Measurements from ENCODE around the gene PTPRN2. TPM values are rescaled to one million over a fixed set of nuclear protein-coding genes. Genes with fewer than 3 reads are reported as not detected.
"Not testable (repeated sequence)": the region's sequence is repeated elsewhere in the genome, so short reads cannot be mapped to it uniquely, and the experiment has no call there.

The PTPRN2 gene
- total RNA-seq, 1 experiment from 2014 or later = 2.1 TPM

DNA sequence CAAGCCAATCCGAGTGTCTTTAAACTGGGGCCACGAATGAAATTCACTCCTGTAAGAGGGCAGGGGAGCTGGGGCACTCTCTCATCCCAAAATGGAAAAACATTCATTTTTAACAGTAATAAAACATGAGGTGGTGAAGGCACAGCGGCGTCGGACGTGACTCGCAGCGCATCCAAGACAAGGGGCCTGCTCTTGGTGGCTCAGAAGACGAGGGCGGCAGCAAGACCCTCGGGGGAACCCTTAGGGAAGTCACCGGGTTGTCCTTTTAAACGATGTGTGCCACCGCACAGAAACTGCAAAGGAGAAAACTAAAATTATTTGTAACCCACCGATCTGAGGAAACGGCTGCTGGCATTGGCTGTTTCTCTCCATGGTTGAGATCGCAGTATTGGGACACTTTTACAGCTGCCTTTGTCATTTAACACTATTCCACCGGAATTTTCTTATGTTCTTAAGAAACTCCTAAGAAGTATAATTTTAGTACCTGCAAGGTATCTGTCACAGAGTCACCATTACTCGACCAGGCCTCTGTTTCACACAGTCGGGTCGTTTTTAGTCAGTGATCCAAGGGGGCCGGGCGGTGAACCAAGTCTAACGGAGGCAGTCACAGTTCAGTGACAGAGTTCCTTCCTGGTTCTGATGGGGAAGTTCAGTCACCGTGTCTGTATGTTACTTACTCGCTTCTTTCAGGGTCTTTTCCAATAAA lies 159.3 kb downstream of the PTPRN2 start:
- Histone ChIP-seq H3K27ac (ENCODE audit: low read depth, low read length) (no peak overlapping the region), H3K79me2 (ENCODE audit: insufficient read depth, low read length) (no peaks in the 10 kb centered on the region), H3K9me3 (ENCODE audit: control insufficient read depth in 1 of 2, insufficient read depth in 1 of 2, low read depth in 1 of 2, low read length in 2 of 2) (no peaks in the 10 kb centered on the region), H2AFZ (ENCODE audit: low read depth, low read length, poor library complexity, severe bottlenecking) (no peak overlapping the region), H3K9ac (ENCODE audit: low read length) (no peak overlapping the region), H3K4me1 (ENCODE audit: control insufficient read depth in 1 of 2, insufficient read depth in 2 of 2, low read length in 2 of 2) (peaks cover 0 to 15% of the 10 kb centered on the region in 2 experiments; a peak in 2 of 4 replicates), H3K27me3 (ENCODE audit: insufficient read depth, low read length) (no peaks in the 10 kb centered on the region), H3K4me2 (ENCODE audit: low read length) (no peak overlapping the region), H3K9me2 (ENCODE audit: insufficient read depth) (no peaks in the 10 kb centered on the region), H4K20me1 (ENCODE audit: insufficient read depth) (no peaks in the 10 kb centered on the region), H3K4me3 (replicated peaks in 1 of 2; ENCODE audit: low read depth in 1 of 2, low read length in 2 of 2) (no peak overlapping the region), H3K36me3 (ENCODE audit: control insufficient read depth in 1 of 2, insufficient read depth in 2 of 2, low read length in 2 of 2) (no peaks in the 10 kb centered on the region)
- BruUV-seq (replicated peaks) = no TSS peak
- ChIA-PET POLR2A (no interaction called here), CTCF (no interaction called here), RAD21 (ENCODE audit: low non-redundant PET in 1 of 2, low total read pairs in 2 of 2, uncharacterized antibody in 2 of 2, unreplicated experiment in 2 of 2) (no interaction called here)
- ATAC-seq (no peak), DNase-seq (ENCODE audit: low read depth, low spot score) (no peak)
- TF ChIP-seq EZH2phosphoT487 (IDR thresholded peaks at IDR 0.05; ENCODE audit: borderline replicate concordance) (no peak), EGR1 (IDR thresholded peaks at IDR 0.05; ENCODE audit: low read depth) (no peak), CBX3 (IDR thresholded peaks at IDR 0.05; ENCODE audit: low read depth) (no peak), TCF7L2 (IDR thresholded peaks at IDR 0.05; ENCODE audit: borderline replicate concordance, extremely low read depth, insufficient read depth, insufficient read length) (no peak), ELF1 (IDR thresholded peaks at IDR 0.05; ENCODE audit: borderline replicate concordance, low read depth) (no peak), POLR2AphosphoS5 (IDR thresholded peaks at IDR 0.05; ENCODE audit: low read depth, low read length) (no peak), RAD21 (IDR thresholded peaks at IDR 0.05; ENCODE audit: low read depth) (no peak), CEBPB (IDR thresholded peaks at IDR 0.05; ENCODE audit: low read depth) (no peak), SIN3A (IDR thresholded peaks at IDR 0.05; ENCODE audit: low read depth) (no peak), REST (IDR thresholded peaks at IDR 0.05; ENCODE audit: low read depth) (no peak), EZH2 (IDR thresholded peaks at IDR 0.05) (no peak)
- TF ChIP-seq, protein P1, sequence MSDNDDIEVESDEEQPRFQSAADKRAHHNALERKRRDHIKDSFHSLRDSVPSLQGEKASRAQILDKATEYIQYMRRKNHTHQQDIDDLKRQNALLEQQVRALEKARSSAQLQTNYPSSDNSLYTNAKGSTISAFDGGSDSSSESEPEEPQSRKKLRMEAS (IDR thresholded peaks at IDR 0.05) = no peak
- TF ChIP-seq, protein P2, sequence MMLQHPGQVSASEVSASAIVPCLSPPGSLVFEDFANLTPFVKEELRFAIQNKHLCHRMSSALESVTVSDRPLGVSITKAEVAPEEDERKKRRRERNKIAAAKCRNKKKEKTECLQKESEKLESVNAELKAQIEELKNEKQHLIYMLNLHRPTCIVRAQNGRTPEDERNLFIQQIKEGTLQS (IDR thresholded peaks at IDR 0.05) = no peak
- intact Hi-C loops (cut with micrococcal nuclease) = no loop called here

DNA sequence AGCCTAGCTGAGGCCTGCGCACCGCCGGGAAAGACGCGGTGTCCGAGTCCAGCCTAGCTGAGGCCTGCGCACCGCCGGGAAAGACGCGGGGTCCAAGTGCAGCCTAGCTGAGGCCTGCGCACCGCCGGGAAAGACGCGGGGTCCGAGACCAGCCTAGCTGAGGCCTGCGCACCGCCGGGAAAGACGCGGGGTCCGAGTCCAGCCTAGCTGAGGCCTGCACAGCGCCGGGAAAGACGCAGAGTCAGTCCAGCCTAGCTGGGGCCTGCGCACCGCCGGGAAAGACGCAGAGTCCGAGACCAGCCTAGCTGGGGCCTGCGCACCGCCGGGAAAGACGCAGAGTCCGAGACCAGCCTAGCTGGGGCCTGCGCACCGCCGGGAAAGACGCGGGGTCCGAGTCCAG lies 161.9 kb downstream of the PTPRN2 start:
- H3K4me1 ChIP-seq (ENCODE audit: control insufficient read depth in 1 of 2, insufficient read depth in 2 of 2, low read length in 2 of 2); H2AFZ ChIP-seq (ENCODE audit: low read depth, low read length, poor library complexity, severe bottlenecking); H3K36me3 ChIP-seq (ENCODE audit: control insufficient read depth in 1 of 2, insufficient read depth in 2 of 2, low read length in 2 of 2); H3K4me3 ChIP-seq (replicated peaks in 1 of 2; ENCODE audit: low read depth in 1 of 2, low read length in 2 of 2); CTCF ChIA-PET; BruUV-seq (replicated peaks); H3K4me2 ChIP-seq (ENCODE audit: low read length); H3K79me2 ChIP-seq (ENCODE audit: insufficient read depth, low read length); ATAC-seq; POLR2A ChIA-PET; H3K9me2 ChIP-seq (ENCODE audit: insufficient read depth); H3K9me3 ChIP-seq (ENCODE audit: control insufficient read depth in 1 of 2, insufficient read depth in 1 of 2, low read depth in 1 of 2, low read length in 2 of 2); RAD21 ChIA-PET (ENCODE audit: low non-redundant PET in 1 of 2, low total read pairs in 2 of 2, uncharacterized antibody in 2 of 2, unreplicated experiment in 2 of 2); H3K9ac ChIP-seq (ENCODE audit: low read length); DNase-seq (ENCODE audit: low read depth, low spot score); H4K20me1 ChIP-seq (ENCODE audit: insufficient read depth); H3K27me3 ChIP-seq (ENCODE audit: insufficient read depth, low read length); H3K27ac ChIP-seq (ENCODE audit: low read depth, low read length); intact Hi-C loops (cut with micrococcal nuclease): not testable (repeated sequence)
